AG04450 (cell line): ENCODE data around the gene S100A12. TPM values are rescaled to one million over a fixed set of nuclear protein-coding genes. Genes with fewer than 3 reads are reported as not detected.

Source experiments
- CTCF ChIA-PET: fragments of 300-600, 350-600 bp; formaldehyde crosslinking; extraction: SDS; loops from one replicate; lab custom pipeline; 2022; ENCODE audit warnings: antibody characterized with exemption, inconsistent platforms; lab: Charles Lee
- POLR2A ChIA-PET: fragments of 350-600 bp; formaldehyde crosslinking; extraction: SDS; loops from one replicate; lab custom pipeline; 2021; ENCODE audit warnings: antibody characterized with exemption, inconsistent platforms; lab: Yijun Ruan, JAX
- DNase-seq: peaks from one replicate; pipeline ENCODE4 v3.0.0-alpha.2; 2011; ENCODE audit warnings: low read depth, low spot score
- H3K27ac ChIP-seq: one replicate; pipeline ENCODE4 v1.5.1; 2012; ENCODE audit warnings: low read depth, low read length, control low read depth
- H3K27me3 ChIP-seq: one replicate; pipeline ENCODE4 v1.6.0; 2012; ENCODE audit warnings: low read length; ENCODE audit not compliant: control insufficient read depth, insufficient read depth
- H3K4me3 ChIP-seq: 2 replicates; pipeline ENCODE4 v1.5.1; 2011; ENCODE audit warnings: mild to moderate bottlenecking, low read depth, low read length, control low read depth
- H3K9me3 ChIP-seq: 2 replicates; pipeline ENCODE4 v1.5.1; 2012; ENCODE audit warnings: low read length; ENCODE audit not compliant: control insufficient read depth, insufficient read depth
- CTCF ChIP-seq: IDR thresholded peaks from 2 replicates; pipeline ENCODE4 v1.5.1; 2011; ENCODE audit warnings: low read depth, low read length, control low read depth, inconsistent platforms
- polyA plus RNA-seq: library from polyadenylated mRNA; depleted of rRNA; stranded (reverse); fragments of >200 nt; gene quantifications from 2 replicates; pipeline ENCODE4 v1.2.3, GENCODE V29; 2011

Gene S100A12
- polyA plus RNA-seq, 1 experiment: not detected

- no peak for DNase-seq
- CTCF ChIA-PET: interaction anchor here (1.1 kb wide), 1 partner anchor 127 kb away, joined by 3 read pairs; no protein-coding TSS in a partner anchor
- Histone ChIP-seq H3K4me3 (no peak overlapping the region), H3K27ac (no peak overlapping the region), H3K9me3 (no peaks in the 10 kb centered on the region), H3K27me3 (peaks cover 5% of the 10 kb centered on the region)
- no peak for TF ChIP-seq CTCF
- POLR2A ChIA-PET: no interaction called here
These were observed 6.9 kb downstream of the S100A12 start for GRCh38 chr1:153368495-153368894.

GRCh38 chr1:153367090-153367489 is 8.3 kb downstream of the S100A12 start:
- H3K27ac ChIP-seq: no peak overlapping the region
- no peak for DNase-seq
- H3K4me3 ChIP-seq: no peak overlapping the region
- TF ChIP-seq CTCF: no peak
- CTCF ChIA-PET: no interaction called here
- POLR2A ChIA-PET: no interaction called here
- no peaks in the 10 kb centered on the region for H3K9me3 ChIP-seq
- H3K27me3 ChIP-seq: peaks cover 5% of the 10 kb centered on the region

GRCh38 chr1:153366261-153366660 is 9.2 kb downstream of the S100A12 start:
- no peak overlapping the region for H3K27ac ChIP-seq
- ChIA-PET CTCF (interaction anchor here (4.9 kb wide), 1 partner anchor 13 kb away, joined by 27 read pairs; no protein-coding TSS in a partner anchor), POLR2A (no interaction called here)
- no peaks in the 10 kb centered on the region for H3K9me3 ChIP-seq
- no peak for DNase-seq
- H3K4me3 ChIP-seq: no peak overlapping the region
- H3K27me3 ChIP-seq: peaks cover 8% of the 10 kb centered on the region
- TF ChIP-seq CTCF: no peak

GRCh38 chr1:153365696-153366095 is 9.7 kb downstream of the S100A12 start:
- Histone ChIP-seq H3K27ac (no peak overlapping the region), H3K4me3 (no peak overlapping the region), H3K27me3 (peaks cover 8% of the 10 kb centered on the region), H3K9me3 (no peaks in the 10 kb centered on the region)
- ChIA-PET CTCF (interaction anchor here (4.9 kb wide), 1 partner anchor 12 kb away, joined by 27 read pairs; no protein-coding TSS in a partner anchor), POLR2A (no interaction called here)
- no peak for TF ChIP-seq CTCF
- DNase-seq: no peak

GRCh38 chr1:153364766-153365666 is 10.4 kb downstream of the S100A12 start:
- H3K27ac ChIP-seq: no peak overlapping the region
- TF ChIP-seq CTCF: no peak
- peaks cover 8% of the 10 kb centered on the region for H3K27me3 ChIP-seq
- CTCF ChIA-PET: interaction anchor here (4.9 kb wide), 1 partner anchor 11 kb away, joined by 27 read pairs; no protein-coding TSS in a partner anchor
- no peak for DNase-seq
- H3K9me3 ChIP-seq: no peaks in the 10 kb centered on the region
- POLR2A ChIA-PET: no interaction called here
- H3K4me3 ChIP-seq: no peak overlapping the region
